HepG2 (cell line): ENCODE measurements around the gene PTRH2. TPM values are rescaled to one million over a fixed set of nuclear protein-coding genes. Genes with fewer than 3 reads are reported as not detected.

ENCODE experiments used
- ATAC-seq: fragments of 200-7000 bp; cut with Tn5 transposase; 3 replicates; pipeline ENCODE4 v1.9.1; 2020; ENCODE audit warnings: mild to moderate bottlenecking, moderate library complexity
- BruUV-seq: library from RNA; stranded (reverse); fragments of 400-500 nt; replicated peaks from 2 replicates; lab custom pipeline; 2021; lab: Mats Ljungman, UMichigan
- CTCF ChIA-PET: fragments of 300-600 bp; formaldehyde crosslinking; extraction: SDS; loops from one replicate; lab custom pipeline; 2021; ENCODE audit warnings: low total read pairs, inconsistent platforms, low intra/inter-chr PET ratio; lab: Yijun Ruan, JAX
- POLR2A ChIA-PET: fragments of 350-600 bp; sonication (Branson Sonifier 250); formaldehyde crosslinking; loops from one replicate; lab custom pipeline; 2020; ENCODE audit warnings: antibody characterized with exemption, inconsistent platforms; lab: Yijun Ruan, JAX
- DNase-seq: peaks from one replicate; pipeline ENCODE4 v3.0.0-alpha.2; 2015; ENCODE audit warnings: low spot score
- FAIRE-seq: peaks from 3 replicates; lab custom pipeline; 2011; peaks lifted over from hg19 to GRCh38; lab: Jason Lieb, UNC
- H2AFZ ChIP-seq: one replicate; pipeline ENCODE4 v1.6.1; 2011; ENCODE audit warnings: low read length, inconsistent platforms
- H3K27ac ChIP-seq: fragments of 300-600 bp; 3 replicates; pipeline ENCODE4 v1.8.0; 2011; ENCODE audit warnings: mixed run types, mild to moderate bottlenecking, mixed read lengths, low read length, inconsistent platforms; ENCODE audit not compliant: insufficient read depth; ENCODE audit errors: extremely low read length
- H3K27me3 ChIP-seq, 2 experiments: fragments of 200-600 bp in 1 of 2; 2 replicates in 1 of 2; 3 replicates in 1 of 2; pipeline versions ENCODE4 v1.6.0 to v1.8.0; 2011; ENCODE audit warnings: low read length in 2 of 2, mild to moderate bottlenecking in 2 of 2, moderate library complexity in 2 of 2, inconsistent platforms in 1 of 2; ENCODE audit not compliant: insufficient read depth in 2 of 2, control insufficient read depth in 1 of 2
- H3K36me3 ChIP-seq, 2 experiments: fragments of 200-600 bp in 1 of 2; replicated peaks in 1 of 2; 2 replicates in 1 of 2; 3 replicates in 1 of 2; pipeline versions ENCODE4 v1.5.1 to v1.8.0; 2011; ENCODE audit warnings: low read length in 2 of 2, inconsistent platforms in 1 of 2; ENCODE audit not compliant: insufficient read depth in 2 of 2, control insufficient read depth in 1 of 2
- H3K4me1 ChIP-seq: 2 replicates; pipeline ENCODE4 v1.5.1; 2012; ENCODE audit warnings: low read length, inconsistent platforms; ENCODE audit not compliant: insufficient read depth
- H3K4me2 ChIP-seq: 2 replicates; pipeline ENCODE4 v1.6.0; 2011; ENCODE audit warnings: low read depth, low read length, inconsistent platforms
- H3K4me3 ChIP-seq, 3 experiments: fragments of 200-600 bp in 1 of 3; sonication (generic), shearing (Covaris generic) in 1 of 3; replicated peaks in 1 of 3; 2 replicates each; pipeline ENCODE4 v1.5.1; 2011 to 2016; ENCODE audit warnings: low read length in 3 of 3, inconsistent platforms in 2 of 3, low read depth in 2 of 3, mild to moderate bottlenecking in 2 of 3, control low read depth in 1 of 3, mixed read lengths in 1 of 3; ENCODE audit not compliant: insufficient read depth in 1 of 3
- H3K79me2 ChIP-seq: one replicate; pipeline ENCODE4 v1.6.1; 2011; ENCODE audit warnings: low read length, inconsistent platforms; ENCODE audit not compliant: insufficient read depth
- H3K9ac ChIP-seq: 2 replicates; pipeline ENCODE4 v1.6.0; 2011; ENCODE audit warnings: mild to moderate bottlenecking, low read depth, low read length, inconsistent platforms; ENCODE audit not compliant: insufficient read depth
- H3K9me3 ChIP-seq: 2 replicates; pipeline ENCODE4 v1.5.1; 2012; ENCODE audit warnings: mild to moderate bottlenecking, low read length
- H4K20me1 ChIP-seq: 2 replicates; pipeline ENCODE4 v1.6.0; 2011; ENCODE audit warnings: inconsistent platforms, mild to moderate bottlenecking, low read length, moderate library complexity; ENCODE audit not compliant: insufficient read depth
- MAFF ChIP-seq: IDR thresholded peaks from 2 replicates; pipeline ENCODE4 v1.6.1; 2011; ENCODE audit warnings: low read depth, low read length, improper control_type of control experiment
- MAFK ChIP-seq, 2 experiments: IDR thresholded peaks in 1 of 2; conservative IDR thresholded peaks in 1 of 2; 2 replicates each; pipeline ENCODE4 v1.6.1; 2011; ENCODE audit warnings: improper control_type of control experiment in 2 of 2, low read length in 2 of 2
- MLLT10 ChIP-seq: sonication (generic); formaldehyde crosslinking; IDR thresholded peaks from 2 replicates; pipeline ENCODE4 v1.4.0; 2020; ENCODE audit warnings: missing genetic modification reagents
- WGBS: methylation state at CpG from one replicate; pipeline ENCODE4 v1.1.6; 2017; ENCODE audit warnings: low lambda C conversion rate; 5-methylcytosine and 5-hydroxymethylcytosine counted together
- in situ Hi-C: cut with HindIII; loops from 2 replicates; pipeline ENCODE4 v1.10.0; 2017; ENCODE audit warnings: low pct_unique_long_range_greater_than_20kb; ENCODE audit not compliant: extremely low pct_ligation_motif_present
- intact Hi-C: fragments of 100-400 bp; cut with micrococcal nuclease; formaldehyde crosslinking; loops from one replicate; pipeline ENCODE4 v1.10.0; 2022; ENCODE audit not compliant: unreplicated experiment
- polyA plus RNA-seq, 8 experiments: library from polyadenylated mRNA; depleted of rRNA in 3 of 8; stranded (reverse) in 7 of 8; unstranded in 1 of 8; fragments of >200 nt; fragmentation: Illumina TruSeq in 4 of 8; extraction: Trizol in 4 of 8; gene quantifications; 2 replicates each; pipeline versions ENCODE4 v1.2.1 to v1.2.3, GENCODE V29; 2011 to 2016; ENCODE audit warnings: low read depth in 4 of 8, missing spikeins in 1 of 8, mixed read lengths in 1 of 8; ENCODE audit not compliant: insufficient read depth in 1 of 8
- total RNA-seq, 5 experiments: library from RNA; depleted of rRNA; stranded (reverse); fragments of >200 nt; fragmentation: Illumina TruSeq; extraction: Trizol; gene quantifications; 2 replicates each; pipeline ENCODE4 v1.2.3, GENCODE V29; 2016; ENCODE audit warnings: low read depth in 1 of 5
- TF ChIP-seq, protein P1 (sequence below): sonication (generic); formaldehyde crosslinking; IDR thresholded peaks from 2 replicates; pipeline ENCODE4 v1.5.1; 2020; ENCODE audit warnings: mild to moderate bottlenecking, missing genetic modification reagents
- TF ChIP-seq, protein P2 (sequence below): sonication (generic); formaldehyde crosslinking; IDR thresholded peaks from 2 replicates; pipeline ENCODE4 v1.4.0; 2020; ENCODE audit warnings: missing genetic modification reagents

The PTRH2 gene
- total and polyA plus RNA-seq, 2 of the 13 experiments (the other 11 are each of a cell fraction or from before 2014, with no cell fraction given), result 67.7 to 83.3 TPM

DNA sequence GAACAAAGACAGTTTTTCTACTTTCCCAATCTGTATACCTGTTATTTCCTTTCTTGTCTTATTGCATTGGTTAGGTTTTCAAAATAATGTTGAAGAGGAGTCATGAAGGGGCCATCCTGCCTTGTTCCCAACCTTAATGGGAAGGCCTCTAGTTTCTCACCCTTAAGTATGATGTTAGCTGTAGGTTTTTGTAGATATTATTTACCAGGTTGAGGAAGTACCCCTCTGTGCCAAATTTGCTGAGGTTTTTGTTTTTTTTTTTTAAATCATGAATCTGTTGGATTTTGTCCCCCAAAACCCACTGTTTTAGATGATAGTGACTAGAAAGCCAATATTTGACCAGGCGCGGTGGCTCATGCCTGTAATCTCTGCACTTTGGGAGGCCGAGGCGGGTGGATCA lies 36.6 kb upstream of the PTRH2 start:
- H3K4me1 ChIP-seq, result no peaks in the 10 kb centered on the region
- 100% methylated on average over 4 of the region's 4 CpGs for WGBS
- H3K4me2 ChIP-seq, result no peak overlapping the region
- CTCF ChIA-PET, result no interaction called here
- no peaks in the 10 kb centered on the region; the same call in 1 of the 2 replicates for H4K20me1 ChIP-seq
- peaks cover 1 to 19% of the 10 kb centered on the region in 2 experiments; a peak in 4 of 5 replicates for H3K36me3 ChIP-seq
- DNase-seq (no peak), ATAC-seq (no peak), FAIRE-seq (no peak)
- H3K27ac ChIP-seq, result no peak overlapping the region
- in situ Hi-C loops, result loop anchor here (10.0 kb wide), 1 partner anchor 291 kb away; no protein-coding TSS in a partner anchor
- no peak overlapping the region for H3K4me3 ChIP-seq
- H2AFZ ChIP-seq, result no peak overlapping the region
- H3K79me2 ChIP-seq, result no peaks in the 10 kb centered on the region
- H3K9ac ChIP-seq, result no peak overlapping the region
- TF ChIP-seq, protein P1, sequence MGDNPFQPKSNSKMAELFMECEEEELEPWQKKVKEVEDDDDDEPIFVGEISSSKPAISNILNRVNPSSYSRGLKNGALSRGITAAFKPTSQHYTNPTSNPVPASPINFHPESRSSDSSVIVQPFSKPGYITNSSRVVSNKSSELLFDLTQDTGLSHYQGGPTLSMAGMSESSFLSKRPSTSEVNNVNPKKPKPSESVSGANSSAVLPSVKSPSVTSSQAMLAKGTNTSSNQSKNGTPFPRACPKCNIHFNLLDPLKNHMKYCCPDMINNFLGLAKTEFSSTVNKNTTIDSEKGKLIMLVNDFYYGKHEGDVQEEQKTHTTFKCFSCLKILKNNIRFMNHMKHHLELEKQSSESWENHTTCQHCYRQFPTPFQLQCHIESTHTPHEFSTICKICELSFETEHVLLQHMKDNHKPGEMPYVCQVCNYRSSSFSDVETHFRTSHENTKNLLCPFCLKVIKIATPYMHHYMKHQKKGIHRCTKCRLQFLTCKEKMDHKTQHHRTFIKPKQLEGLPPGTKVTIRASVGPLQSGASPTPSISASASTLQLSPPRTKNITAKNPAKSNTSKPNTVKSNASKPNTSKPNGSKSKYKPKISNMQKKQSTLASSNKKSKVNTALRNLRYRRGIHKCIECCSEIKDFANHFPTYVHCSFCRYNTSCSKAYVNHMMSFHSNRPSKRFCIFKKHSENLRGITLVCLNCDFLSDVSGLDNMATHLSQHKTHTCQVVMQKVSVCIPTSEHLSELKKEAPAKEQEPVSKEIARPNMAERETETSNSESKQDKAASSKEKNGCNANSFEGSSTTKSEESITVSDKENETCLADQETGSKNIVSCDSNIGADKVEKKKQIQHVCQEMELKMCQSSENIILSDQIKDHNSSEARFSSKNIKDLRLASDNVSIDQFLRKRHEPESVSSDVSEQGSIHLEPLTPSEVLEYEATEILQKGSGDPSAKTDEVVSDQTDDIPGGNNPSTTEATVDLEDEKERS, result peak; percentile 82
- TF ChIP-seq MAFK (conservative IDR thresholded peaks at IDR 0.05 in 1 of 2, IDR thresholded peaks at IDR 0.05 in 1 of 2; ENCODE audit: low read length in 2 of 2) (peak; percentile 59 to 80), MAFF (peak; percentile 63), MLLT10 (no peak)
- TF ChIP-seq, protein P2, sequence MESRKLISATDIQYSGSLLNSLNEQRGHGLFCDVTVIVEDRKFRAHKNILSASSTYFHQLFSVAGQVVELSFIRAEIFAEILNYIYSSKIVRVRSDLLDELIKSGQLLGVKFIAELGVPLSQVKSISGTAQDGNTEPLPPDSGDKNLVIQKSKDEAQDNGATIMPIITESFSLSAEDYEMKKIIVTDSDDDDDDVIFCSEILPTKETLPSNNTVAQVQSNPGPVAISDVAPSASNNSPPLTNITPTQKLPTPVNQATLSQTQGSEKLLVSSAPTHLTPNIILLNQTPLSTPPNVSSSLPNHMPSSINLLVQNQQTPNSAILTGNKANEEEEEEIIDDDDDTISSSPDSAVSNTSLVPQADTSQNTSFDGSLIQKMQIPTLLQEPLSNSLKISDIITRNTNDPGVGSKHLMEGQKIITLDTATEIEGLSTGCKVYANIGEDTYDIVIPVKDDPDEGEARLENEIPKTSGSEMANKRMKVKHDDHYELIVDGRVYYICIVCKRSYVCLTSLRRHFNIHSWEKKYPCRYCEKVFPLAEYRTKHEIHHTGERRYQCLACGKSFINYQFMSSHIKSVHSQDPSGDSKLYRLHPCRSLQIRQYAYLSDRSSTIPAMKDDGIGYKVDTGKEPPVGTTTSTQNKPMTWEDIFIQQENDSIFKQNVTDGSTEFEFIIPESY, result peak; percentile 55; the same call in 1 of the 2 replicates
- no TSS peak for BruUV-seq
- intact Hi-C loops, result no loop called here
- POLR2A ChIA-PET, result no interaction called here
- no peaks in the 10 kb centered on the region for H3K27me3 ChIP-seq
- H3K9me3 ChIP-seq, result peaks cover 13% of the 10 kb centered on the region
